Rectal smooth muscle tissue (tissue), 1 donor: ENCODE results near the gene COQ4.
"Not testable (repeated sequence)": the region's sequence is repeated elsewhere in the genome, so short reads cannot be mapped to it uniquely, and the experiment has no call there.

Experiments
- H3K27ac ChIP-seq: one replicate; pipeline ENCODE4 v1.7.0; 2013; ENCODE audit warnings: low read depth, low read length, inconsistent platforms
- H3K27me3 ChIP-seq: one replicate; pipeline ENCODE4 v1.7.0; 2013; ENCODE audit warnings: low read length; ENCODE audit not compliant: control insufficient read depth, insufficient read depth
- H3K36me3 ChIP-seq: one replicate; pipeline ENCODE4 v1.7.0; 2013; ENCODE audit warnings: low read length; ENCODE audit not compliant: control insufficient read depth, insufficient read depth
- H3K4me1 ChIP-seq: one replicate; pipeline ENCODE4 v1.7.0; 2013; ENCODE audit warnings: low read length; ENCODE audit not compliant: control insufficient read depth, insufficient read depth
- H3K4me3 ChIP-seq: one replicate; pipeline ENCODE4 v1.7.0; 2013; ENCODE audit warnings: low read length
- H3K9ac ChIP-seq: one replicate; pipeline ENCODE4 v1.7.0; 2013; ENCODE audit warnings: low read length

Gene COQ4

GRCh38 chr9:128322404-128323211 lies at the start of gene COQ4, which contains the start of gene TRUB2:
TSS of gene COQ4 (plus strand) at chr9:128322839. CDS start at chr9:128322859, 20 bp downstream.
TSS of gene TRUB2 (minus strand) at chr9:128322447. CDS start at chr9:128322408, 39 bp downstream.
- Histone ChIP-seq H3K27me3 (no peaks in the 10 kb centered on the region), H3K4me1 (peaks cover 7% of the 10 kb centered on the region), H3K9ac (peak within 1 kb of the TSS; percentile 90), H3K36me3 (peaks cover 16% of the 10 kb centered on the region), H3K27ac (peak within 1 kb of the TSS; percentile 92), H3K4me3 (peak within 1 kb of the TSS; percentile 98)

- peaks cover 14% of the 10 kb centered on the region for H3K36me3 ChIP-seq
- H3K27me3 ChIP-seq: no peaks in the 10 kb centered on the region
- peaks cover 7% of the 10 kb centered on the region for H3K4me1 ChIP-seq
- H3K9ac ChIP-seq: no peak overlapping the region
- no peak overlapping the region for H3K27ac ChIP-seq
- H3K4me3 ChIP-seq: peak overlapping the region; percentile 68
Measured at GRCh38 chr9:128274245-128274644, 48.4 kb upstream of the COQ4 start.

- Histone ChIP-seq H3K4me3 (peak within 1 kb of the TSS; percentile 93), H3K27me3 (no peaks in the 10 kb centered on the region), H3K9ac (peak within 1 kb of the TSS; percentile 75), H3K36me3 (peaks cover 14% of the 10 kb centered on the region), H3K4me1 (peaks cover 7% of the 10 kb centered on the region), H3K27ac (peak within 1 kb of the TSS; percentile 88)
Measured at GRCh38 chr9:128275198-128276007, 47.2 kb upstream of the COQ4 start, which contains the start of gene GOLGA2. TSS of gene GOLGA2 (minus strand) at chr9:128276007. CDS start at chr9:128275976, 31 bp downstream.

GRCh38 chr9:128276008-128276573 lies 46.5 kb upstream of the COQ4 start, which contains the start of gene SWI5:
TSS of gene SWI5 (plus strand) at chr9:128276276.
- peaks cover 12% of the 10 kb centered on the region for H3K36me3 ChIP-seq
- peak within 1 kb of the TSS; percentile 93 for H3K4me3 ChIP-seq
- peaks cover 7% of the 10 kb centered on the region for H3K4me1 ChIP-seq
- H3K27ac ChIP-seq: peak within 1 kb of the TSS; percentile 88
- peak within 1 kb of the TSS; percentile 75 for H3K9ac ChIP-seq
- no peaks in the 10 kb centered on the region for H3K27me3 ChIP-seq

GRCh38 chr9:128276574-128277270 lies 45.9 kb upstream of the COQ4 start:
- Histone ChIP-seq H3K27me3 (no peaks in the 10 kb centered on the region), H3K9ac (peak overlapping the region; percentile 75), H3K27ac (peak overlapping the region; percentile 88), H3K36me3 (peaks cover 6% of the 10 kb centered on the region), H3K4me1 (peaks cover 7% of the 10 kb centered on the region), H3K4me3 (peak overlapping the region; percentile 93)

- H3K27ac ChIP-seq, H3K36me3 ChIP-seq, H3K4me3 ChIP-seq, H3K27me3 ChIP-seq, H3K9ac ChIP-seq, H3K4me1 ChIP-seq: not testable (repeated sequence)
Measured at GRCh38 chr9:128279088-128280073, 43.3 kb upstream of the COQ4 start.

- no peaks in the 10 kb centered on the region for H3K36me3 ChIP-seq
- no peak overlapping the region for H3K4me3 ChIP-seq
- H3K27ac ChIP-seq: no peak overlapping the region
- H3K27me3 ChIP-seq: no peaks in the 10 kb centered on the region
- H3K9ac ChIP-seq: no peak overlapping the region
- peaks cover 3% of the 10 kb centered on the region for H3K4me1 ChIP-seq
Measured at GRCh38 chr9:128280084-128280622, 42.5 kb upstream of the COQ4 start.

GRCh38 chr9:128282500-128282899 lies 40.1 kb upstream of the COQ4 start:
- H3K27me3 ChIP-seq: no peaks in the 10 kb centered on the region

GRCh38 chr9:128285033-128285784 lies 37.4 kb upstream of the COQ4 start:
- Histone ChIP-seq H3K4me1 (no peaks in the 10 kb centered on the region), H3K27ac (no peak overlapping the region), H3K4me3 (no peak overlapping the region), H3K9ac (no peak overlapping the region), H3K36me3 (peaks cover 14% of the 10 kb centered on the region), H3K27me3 (no peaks in the 10 kb centered on the region)

More at GRCh38 chr9:128282500-128282899, 40.1 kb upstream of the COQ4 start:
- no peak overlapping the region for H3K9ac ChIP-seq
- H3K4me3 ChIP-seq: no peak overlapping the region
- H3K27ac ChIP-seq: no peak overlapping the region
- H3K36me3 ChIP-seq: peaks cover 4% of the 10 kb centered on the region
- H3K4me1 ChIP-seq: no peaks in the 10 kb centered on the region

- Histone ChIP-seq H3K9ac (no peak overlapping the region), H3K27ac (no peak overlapping the region), H3K4me1 (no peaks in the 10 kb centered on the region), H3K36me3 (peaks cover 14% of the 10 kb centered on the region), H3K4me3 (no peak overlapping the region), H3K27me3 (no peaks in the 10 kb centered on the region)
Measured at GRCh38 chr9:128286440-128286839, 36.2 kb upstream of the COQ4 start.
